HG03060 (cell line): ENCODE results near the gene SIL1.
"Not testable (repeated sequence)": the region's sequence is repeated elsewhere in the genome, so short reads cannot be mapped to it uniquely, and the experiment has no call there.

Experiments
- ATAC-seq: cut with Tn5 transposase; IDR thresholded peaks from one replicate; pipeline ENCODE4 v1.9.1; 2021; ENCODE audit warnings: low read depth, moderate number of reproducible peaks; ENCODE audit not compliant: unreplicated experiment

The SIL1 gene

DNA sequence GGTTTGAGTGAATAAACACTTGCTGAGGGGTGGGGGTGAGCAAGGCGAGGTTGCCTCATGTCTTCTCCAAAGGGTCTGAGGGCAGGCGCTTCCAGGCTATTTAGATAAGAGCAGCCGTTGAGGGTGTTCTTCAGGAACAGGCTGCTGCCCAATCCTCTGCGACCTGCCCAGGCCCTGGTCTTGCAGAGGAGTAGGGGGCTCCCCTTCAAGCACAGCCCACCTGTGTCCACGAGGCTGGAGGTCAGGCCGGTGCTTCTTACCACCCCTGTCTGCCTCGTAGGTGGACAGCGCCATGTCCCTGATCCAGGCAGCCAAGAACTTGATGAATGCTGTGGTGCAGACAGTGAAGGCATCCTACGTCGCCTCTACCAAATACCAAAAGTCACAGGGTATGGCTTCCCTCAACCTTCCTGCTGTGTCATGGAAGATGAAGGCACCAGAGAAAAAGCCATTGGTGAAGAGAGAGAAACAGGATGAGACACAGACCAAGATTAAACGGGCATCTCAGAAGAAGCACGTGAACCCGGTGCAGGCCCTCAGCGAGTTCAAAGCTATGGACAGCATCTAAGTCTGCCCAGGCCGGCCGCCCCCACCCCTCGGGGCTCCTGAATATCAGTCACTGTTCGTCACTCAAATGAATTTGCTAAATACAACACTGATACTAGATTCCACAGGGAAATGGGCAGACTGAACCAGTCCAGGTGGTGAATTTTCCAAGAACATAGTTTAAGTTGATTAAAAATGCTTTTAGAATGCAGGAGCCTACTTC is 264.5 kb downstream of the SIL1 start:
- no peak for ATAC-seq

DNA sequence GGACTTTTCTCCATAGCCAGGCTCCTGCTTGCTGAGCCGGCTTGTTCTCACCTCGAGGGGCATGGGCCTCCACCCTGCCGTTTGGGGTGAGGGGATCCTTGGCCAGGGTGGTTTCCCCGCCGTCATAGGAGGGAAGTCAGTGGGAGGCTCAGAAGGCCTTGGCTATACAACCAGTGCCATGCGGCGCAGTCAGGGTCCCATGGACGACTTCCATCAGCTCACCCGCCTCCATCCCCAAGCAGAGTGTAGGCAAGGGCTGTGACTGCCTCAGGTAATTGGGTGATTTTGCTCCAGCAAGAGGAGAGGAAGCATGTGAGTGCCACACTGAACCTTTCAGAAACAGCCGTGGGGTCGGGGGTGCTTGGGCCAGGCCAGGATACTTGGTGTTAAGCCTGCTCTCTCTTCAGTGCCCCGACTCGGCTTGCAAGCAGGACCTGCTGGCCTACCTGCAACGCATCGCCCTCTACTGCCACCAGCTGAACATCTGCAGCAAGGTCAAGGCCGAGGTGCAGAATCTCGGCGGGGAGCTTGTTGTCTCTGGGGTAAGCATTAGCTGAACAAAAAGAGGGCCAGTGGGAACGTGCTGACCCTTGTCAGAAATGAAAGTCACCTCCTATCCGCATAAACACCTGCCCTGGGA is 265.9 kb downstream of the SIL1 start:
- ATAC-seq, result no peak

DNA sequence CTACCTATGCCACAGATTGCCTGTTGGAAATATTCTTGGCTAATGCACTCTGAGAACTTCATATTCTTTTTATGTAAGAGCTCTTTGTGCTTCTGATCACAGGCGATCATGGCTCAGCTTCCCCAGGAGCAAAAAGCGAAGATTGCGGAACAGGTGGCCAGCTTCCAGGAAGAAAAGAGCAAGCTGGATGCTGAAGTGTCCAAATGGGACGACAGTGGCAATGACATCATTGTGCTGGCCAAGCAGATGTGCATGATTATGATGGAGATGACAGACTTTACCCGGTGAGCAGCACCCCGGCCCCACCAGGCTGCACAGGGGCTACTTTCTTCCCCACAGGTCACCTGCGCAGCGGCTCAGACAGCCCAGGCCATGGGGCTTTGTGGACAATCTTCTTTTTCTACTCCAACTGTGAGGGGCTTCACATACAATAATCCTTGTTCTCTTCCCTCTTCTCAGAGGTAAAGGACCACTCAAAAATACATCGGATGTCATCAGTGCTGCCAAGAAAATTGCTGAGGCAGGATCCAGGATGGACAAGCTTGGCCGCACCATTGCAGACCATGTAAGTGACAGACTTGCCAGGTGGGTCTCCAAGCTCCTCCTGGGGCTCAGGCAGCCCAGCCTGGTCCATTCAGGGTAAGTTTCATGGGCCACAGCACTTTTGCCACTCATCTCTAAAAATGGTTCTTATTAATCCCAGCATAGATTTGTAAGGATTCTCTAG is 267.6 kb downstream of the SIL1 start:
- no peak for ATAC-seq

DNA sequence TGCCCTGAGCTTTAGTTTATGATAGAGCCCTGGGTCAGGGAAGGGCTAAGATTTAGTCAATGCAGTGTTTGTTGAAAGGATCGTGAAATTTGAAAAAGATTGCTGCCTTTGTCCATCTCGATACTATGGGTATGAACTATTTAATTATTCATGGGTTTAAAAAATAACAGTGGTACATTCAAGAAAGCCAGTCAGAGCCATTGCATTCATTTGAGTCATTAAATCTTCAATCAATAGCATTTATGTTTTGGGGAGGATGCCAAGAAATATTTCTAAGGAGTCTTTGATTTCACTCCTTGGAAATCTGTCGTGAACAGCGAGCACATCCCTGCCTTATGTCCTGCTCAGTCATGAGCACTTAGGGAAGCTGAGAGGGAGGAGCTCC is 268.6 kb downstream of the SIL1 start:
- ATAC-seq, result no peak

DNA sequence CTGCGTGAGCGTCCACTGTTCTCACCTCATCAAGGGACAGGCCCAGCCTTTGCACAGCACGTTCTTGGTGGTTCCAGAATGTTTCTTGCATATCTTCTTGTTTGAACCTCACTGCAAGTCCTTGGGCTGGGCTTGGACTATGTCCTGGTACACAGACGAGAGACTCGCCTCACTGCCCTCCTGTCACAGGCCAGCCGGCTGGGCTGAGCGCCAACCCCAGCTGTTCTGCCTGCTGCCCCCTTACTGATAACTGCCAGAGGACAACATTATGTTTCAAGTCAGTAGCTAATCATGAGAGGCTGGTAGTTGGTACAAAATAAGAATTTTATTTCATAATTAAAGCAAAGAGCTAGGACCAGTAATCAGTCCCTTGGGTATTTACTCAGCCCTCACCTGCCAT is 270.2 kb downstream of the SIL1 start:
- no peak for ATAC-seq

DNA sequence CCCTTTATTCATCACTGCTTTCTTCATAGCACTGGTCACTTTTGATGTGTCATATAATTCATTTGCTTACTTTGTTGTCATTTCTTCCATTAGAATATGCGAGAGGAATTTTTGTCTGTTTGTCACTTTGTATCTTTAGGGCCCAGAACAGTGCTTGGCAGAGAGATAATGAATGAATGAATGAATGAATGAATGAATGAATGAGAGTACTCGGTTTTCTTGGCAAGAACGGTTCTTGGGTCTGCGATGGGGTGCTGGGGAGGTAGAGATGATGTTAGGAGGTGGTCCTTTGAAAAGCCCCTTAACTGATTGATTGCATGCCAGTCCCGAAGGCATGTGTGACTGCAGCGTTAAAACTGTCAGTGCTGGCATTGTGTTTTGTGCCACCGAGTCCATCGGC is 270.6 kb downstream of the SIL1 start:
- ATAC-seq, result no peak

DNA sequence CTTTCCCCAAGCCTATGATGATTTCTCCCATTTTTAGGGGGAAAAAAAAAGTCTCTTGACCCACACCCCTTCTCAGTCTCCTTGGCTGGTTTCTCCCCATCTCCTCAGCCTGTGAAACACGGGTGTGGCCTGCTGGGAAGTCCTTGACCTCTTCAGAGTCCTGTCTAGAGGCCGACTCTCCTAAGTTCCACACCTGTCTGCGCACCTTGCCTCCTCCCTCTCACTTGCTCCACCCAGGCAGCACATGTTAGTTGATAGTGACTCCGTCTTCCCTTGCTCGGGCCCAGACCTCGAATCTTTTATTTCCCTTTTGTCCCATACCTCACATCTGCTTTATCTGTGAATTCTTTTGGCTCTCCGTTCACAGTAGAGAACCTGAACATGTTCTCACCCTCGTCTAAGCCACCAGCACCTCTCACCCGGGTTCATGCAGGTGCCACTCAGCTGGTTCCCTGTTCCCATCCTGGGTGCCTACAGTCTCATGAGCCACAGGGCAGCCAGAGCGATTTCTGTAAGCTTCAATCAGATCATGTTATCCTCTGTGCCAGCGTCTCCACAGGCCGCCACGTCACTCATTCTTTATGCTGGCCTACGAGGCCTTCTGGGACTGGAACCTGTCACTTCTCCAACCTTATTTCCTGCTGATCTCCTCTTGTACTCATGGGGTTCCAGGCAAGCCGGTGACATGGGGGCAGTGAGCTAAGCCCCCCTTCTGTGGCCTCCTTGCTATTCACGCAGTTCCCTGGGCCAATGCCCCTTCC is 271.3 kb downstream of the SIL1 start:
- ATAC-seq, result no peak

DNA sequence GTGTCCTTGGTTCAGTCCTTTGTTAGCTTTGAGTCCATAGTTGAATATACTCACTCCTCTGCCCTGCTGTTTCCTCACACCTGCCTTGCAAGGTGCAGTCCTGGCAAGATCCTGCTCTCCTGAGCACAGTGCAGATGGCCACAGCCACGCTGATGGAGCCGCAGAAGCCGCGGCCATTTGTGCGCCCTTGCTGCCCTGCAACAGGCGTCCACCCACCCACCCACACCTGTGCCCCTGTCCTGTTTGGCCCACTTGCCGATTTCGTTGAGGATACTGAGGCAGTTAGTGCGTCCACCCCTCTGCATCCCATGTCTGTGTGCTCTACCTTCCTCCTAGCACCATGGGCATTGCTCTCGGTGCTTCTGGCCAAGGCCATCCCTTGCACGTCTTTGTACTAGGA is 271.9 kb downstream of the SIL1 start:
- ATAC-seq, result no peak

DNA sequence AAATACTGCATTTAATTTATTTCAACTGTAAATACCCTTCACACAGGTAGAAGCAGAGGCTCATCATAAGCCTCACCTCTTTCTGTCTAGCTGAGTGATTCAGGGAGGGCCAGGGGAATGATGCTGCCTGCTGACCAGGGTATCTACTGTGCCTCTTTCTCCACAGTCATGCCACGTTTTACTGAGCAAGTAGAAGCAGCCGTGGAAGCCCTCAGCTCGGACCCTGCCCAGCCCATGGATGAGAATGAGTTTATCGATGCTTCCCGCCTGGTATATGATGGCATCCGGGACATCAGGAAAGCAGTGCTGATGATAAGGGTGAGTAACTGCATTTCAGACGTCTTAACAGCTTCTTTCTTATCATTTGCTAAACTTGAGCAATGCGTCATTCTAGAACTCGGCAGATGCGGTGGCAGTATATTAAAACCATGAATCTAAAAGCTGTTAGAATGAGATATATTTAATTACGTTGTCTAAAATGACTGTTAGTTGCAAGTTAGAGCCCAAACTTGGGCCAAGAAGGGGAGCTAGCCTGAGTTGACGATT is 273.0 kb downstream of the SIL1 start:
- ATAC-seq, result no peak

DNA sequence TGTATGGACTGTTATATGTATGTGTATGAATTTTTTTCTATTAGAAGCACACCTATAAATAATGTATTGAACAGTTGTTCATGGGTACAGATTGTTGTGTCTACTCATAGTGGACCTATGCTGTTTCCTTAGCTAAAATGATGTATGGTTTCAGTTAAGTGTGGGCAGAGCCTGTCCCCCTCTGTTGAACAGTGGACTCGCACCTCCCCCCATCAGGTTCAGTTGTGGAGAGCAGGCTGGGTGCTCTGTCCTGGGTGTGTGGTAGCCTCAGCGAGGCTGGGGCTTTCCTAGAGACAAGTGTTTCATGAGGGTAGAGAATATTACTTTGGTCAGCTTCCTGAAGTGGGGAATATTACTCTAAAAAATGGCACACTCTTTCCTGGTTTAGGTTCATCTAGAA is 275.7 kb downstream of the SIL1 start:
- ATAC-seq, result no peak

DNA sequence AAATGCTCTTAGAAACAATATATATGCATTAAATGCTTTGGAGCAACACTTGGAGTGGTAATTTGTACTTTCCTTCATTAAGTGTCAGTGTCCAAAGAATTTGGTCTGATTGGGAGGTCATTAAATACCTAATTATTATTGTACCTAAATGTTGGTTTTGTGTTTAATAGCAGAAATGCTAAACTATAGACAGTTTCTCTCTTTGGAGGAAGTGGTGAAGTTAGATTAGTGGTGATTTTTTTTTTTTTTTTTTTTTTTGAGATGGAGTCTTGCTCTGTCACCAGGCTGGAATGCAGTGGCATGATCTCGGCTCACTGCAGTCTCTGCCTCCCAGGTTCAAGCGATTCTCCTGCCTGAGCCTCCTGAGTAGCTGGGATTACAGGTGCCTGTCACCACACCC is 276.8 kb downstream of the SIL1 start:
- not testable (repeated sequence) for ATAC-seq

DNA sequence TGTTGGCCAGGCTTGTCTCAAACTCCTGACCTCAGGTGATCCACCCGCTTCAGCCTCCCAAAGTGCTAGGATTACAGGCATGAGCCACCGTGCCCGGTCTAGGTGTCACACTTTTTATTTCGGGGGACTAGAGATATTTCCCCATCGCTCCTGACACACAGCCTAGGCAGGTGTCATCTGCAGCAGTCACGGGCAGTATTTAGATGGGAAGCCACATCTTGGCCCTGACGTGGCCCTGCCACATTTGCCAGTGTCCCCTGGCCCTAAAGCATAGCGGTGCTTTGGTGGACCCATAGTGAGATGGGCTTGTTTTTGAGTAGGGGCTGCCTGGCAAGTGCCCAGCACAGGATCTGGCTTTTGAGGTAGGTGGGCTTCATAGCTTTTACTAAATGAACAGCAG is 278.0 kb downstream of the SIL1 start:
- no peak for ATAC-seq

DNA sequence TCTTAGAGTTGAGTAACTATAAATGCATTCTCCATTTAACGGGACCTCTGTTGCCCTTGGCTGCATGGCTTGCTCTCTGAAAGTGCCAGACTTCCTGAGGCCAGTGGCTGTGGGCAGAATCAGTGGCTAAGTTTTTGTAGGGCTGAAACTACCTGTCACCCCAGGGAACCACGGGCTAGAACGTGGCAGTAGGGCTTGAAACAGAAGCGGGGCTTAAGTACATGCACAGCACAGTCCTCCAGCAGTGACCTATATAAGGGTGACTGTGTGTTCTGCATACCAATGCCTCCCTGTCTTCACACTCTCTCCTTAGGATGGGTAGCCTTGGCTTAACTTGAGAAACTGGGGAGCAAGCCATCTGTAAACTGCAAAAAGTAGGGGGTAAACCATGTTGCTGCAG is 279.5 kb downstream of the SIL1 start:
- ATAC-seq, result no peak

DNA sequence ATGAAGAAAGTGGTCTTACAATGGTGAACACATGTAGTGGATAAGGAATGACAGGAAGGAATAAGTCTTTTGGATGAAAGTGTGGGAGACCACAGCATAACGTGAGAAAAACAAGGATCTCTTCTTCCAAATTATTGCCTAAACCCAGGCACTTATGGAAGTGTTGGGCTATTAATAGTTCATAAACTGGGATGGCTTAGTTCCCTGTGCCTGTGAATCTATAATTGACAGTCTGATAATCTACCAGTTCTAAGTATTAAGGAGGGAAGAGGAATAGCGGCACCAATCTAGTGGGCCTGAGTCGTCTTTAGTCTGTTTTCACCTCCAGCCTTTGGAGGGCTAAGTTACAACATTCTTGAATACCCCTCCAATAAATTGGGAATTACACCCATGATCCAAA is 283.8 kb downstream of the SIL1 start:
- no peak for ATAC-seq

DNA sequence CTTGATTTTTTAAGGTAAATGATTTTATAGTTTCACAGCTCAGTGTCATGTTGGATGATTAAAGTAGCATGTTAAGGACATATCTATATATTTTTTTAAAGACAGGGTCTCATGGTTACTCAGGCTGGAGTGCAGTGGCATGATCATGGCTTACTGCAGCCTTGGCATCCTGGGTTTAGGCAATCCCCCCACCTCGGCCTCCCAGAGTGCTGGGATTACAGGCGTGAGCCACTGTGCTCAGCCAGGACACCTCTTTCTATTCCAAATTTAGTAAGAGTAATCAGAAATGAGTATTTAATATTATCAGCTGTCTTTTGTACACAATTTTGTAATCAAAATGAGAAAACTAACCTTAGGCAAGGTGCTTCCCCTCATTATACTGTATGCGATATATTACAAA is 284.4 kb downstream of the SIL1 start:
- no peak for ATAC-seq

DNA sequence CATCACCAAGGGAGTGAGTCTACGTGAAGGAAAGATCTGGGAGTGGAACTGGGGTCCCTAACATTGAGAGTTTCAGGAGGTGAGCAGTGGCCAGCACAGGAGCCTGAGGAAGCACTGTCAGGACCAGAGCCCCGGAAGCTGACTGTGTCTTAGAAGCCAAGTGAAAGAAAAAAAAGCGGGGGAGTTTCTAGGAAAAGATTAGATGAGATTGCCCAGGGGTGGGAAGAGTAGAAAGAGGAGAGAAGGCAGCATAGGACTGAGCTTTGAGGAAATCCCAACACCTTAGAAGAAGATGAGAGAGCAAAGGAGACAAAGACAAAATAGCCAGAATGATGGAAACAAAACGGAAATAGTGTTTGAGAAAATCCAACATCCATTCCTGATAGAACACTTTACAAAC is 286.1 kb downstream of the SIL1 start:
- no peak for ATAC-seq

DNA sequence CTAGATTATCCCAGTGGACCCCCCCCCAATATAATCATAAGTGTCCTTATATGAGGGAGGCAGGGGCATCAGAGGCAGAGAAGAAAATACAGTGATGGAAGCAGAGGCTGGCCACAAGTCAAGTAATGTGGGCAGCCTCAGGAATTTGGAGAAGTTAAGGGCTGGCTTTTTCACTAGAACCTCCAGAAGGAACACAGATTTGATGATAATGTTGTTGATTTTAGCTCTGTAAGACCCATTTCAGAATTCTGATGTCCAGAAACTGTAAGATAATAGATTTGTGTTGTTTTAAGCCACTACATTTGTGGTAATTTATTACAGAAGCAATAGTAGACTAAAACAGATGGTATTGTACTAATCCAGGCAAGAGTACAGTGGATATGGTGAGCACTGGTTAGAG is 286.7 kb downstream of the SIL1 start:
- ATAC-seq, result no peak

DNA sequence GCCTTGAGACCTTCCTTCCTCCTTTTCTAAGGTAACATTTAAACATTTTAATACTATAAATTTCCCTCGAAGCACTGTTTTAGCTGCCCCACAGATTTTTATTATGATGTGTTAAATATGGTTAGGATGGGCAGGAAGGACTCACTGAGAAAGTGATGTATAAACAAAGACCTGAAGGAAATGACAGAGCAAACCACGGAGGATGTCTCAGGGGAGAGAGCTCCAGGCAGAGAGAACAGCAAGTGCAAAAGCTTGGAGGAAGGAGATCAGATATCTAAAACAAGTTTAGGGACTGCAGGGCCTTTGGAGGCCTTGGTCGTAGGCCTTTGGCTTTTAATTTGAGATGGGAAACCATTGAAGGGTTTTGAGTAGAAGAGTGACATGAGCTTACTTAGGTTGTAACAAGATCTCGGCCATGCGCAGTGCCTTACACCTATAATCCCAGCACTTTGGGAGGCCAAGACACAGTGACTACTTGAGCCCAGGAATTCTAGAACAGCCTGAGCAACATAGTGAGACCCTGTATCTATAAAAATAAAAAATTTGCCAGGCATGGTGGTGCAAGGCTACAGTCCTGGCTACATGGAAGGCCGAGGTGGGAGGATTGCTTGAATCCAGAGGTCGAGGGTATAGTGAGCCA is 287.5 kb downstream of the SIL1 start:
- no peak for ATAC-seq

DNA sequence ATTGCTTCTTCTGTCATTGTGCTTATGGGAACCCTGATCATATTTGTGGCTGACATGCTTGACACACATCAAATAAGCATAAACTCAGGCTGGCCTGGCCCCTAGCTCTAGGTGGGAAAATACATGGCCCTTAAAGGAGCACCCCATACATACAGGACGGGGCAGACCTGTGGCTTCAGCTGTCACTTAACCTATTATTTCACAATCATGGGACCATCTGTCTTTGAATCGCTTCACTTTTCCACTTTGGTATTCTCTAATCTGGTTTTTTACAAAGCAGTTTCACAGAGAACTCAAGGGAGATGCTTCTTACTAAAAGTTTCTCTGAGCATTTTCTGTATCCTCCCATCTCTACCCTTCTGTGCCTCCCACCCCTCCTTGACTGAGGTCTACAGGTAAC is 288.4 kb downstream of the SIL1 start:
- ATAC-seq, result no peak

DNA sequence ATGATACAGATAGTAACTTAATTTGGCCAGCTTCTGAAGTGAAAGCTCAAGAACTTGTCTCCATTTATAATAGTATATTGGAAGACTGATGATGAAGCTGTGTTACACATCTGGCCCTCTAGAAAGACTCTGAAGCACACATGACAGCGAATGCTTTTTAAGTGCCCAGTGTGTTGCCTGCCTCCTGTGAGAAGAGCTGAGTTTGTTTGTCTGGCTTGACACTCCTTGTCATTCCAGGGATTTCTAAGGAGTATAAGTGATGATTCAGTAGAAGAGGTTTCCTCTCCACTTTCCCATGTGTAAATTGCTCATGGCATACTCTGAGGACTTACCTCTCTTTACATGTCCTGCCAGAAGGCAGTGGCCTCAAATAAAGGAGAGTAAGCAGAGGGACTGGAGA is 292.6 kb downstream of the SIL1 start:
- ATAC-seq, result no peak
